Measurements from ENCODE around the gene MTOR.
A peak's percentile ranks its signal among the peaks of the same experiment; 100 is the strongest.

Gene MTOR

DNA sequence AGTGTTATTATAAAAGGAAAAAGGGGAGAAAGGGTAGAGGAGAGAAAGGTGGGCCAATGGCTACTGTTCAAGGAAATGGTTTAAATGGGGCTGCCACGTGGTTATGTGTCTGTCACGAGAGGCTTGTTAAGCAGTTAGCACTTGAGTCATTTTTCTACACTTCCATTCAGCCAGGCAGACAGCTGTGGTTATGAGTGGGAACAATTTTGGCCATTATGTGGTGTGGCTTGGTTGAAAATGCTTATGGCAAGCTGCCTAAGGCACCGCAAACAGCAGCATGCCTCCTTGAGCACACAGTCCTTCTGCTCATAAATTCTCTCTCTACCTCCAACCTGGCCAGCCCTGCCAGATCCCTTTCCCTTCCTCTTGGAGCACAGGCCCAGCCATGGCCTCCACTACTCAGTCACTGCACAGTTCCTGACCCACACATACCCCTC is 199.4 kb downstream of the MTOR start:
- TF ChIP-seq, protein P1, sequence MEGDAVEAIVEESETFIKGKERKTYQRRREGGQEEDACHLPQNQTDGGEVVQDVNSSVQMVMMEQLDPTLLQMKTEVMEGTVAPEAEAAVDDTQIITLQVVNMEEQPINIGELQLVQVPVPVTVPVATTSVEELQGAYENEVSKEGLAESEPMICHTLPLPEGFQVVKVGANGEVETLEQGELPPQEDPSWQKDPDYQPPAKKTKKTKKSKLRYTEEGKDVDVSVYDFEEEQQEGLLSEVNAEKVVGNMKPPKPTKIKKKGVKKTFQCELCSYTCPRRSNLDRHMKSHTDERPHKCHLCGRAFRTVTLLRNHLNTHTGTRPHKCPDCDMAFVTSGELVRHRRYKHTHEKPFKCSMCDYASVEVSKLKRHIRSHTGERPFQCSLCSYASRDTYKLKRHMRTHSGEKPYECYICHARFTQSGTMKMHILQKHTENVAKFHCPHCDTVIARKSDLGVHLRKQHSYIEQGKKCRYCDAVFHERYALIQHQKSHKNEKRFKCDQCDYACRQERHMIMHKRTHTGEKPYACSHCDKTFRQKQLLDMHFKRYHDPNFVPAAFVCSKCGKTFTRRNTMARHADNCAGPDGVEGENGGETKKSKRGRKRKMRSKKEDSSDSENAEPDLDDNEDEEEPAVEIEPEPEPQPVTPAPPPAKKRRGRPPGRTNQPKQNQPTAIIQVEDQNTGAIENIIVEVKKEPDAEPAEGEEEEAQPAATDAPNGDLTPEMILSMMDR (IDR thresholded peaks at IDR 0.05; ENCODE audit: borderline replicate concordance, insufficient read depth, low read depth, low read length): no peak
- H3K4me3 ChIP-seq (ENCODE audit: low read depth, low read length): no peak overlapping the region

DNA sequence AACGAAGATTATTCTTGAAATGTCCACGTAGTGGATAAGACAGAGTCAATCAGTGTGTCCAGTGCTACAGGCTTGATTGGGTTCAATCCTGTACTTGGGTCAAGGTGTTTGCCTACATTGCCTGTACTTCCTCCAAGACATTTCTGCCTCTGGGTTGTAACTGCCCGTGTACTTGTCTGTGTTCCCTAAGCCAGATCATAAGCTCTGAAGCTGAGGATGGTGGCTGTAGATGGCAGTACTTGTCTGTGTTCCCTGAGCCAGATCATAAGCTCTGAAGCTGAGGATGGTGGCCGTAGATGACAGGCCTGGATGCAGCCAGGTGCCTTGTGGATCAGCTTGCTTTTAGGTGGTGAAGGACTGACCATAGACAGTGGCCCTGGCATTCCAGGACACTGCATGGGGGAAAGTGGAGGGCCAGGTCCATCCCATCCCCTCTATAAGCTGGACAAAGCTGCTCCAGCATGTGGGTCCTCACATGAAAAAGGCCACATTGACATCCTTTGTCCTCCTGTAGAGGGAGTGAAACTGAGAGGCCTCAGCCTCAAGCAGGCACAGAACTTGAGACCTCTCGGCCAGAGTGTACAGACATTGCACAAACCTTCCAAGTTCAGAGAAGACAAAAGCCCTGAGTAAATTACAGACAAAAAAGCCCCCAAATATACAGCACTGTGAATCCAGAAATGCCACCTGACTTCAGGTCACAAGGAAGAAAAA is 200.5 kb downstream of the MTOR start:
- TF ChIP-seq, protein P1 (IDR thresholded peaks at IDR 0.05; ENCODE audit: borderline replicate concordance, insufficient read depth, low read depth, low read length): 0 out of 2 replicates have a peak, but pooled peaks have one; percentile 4

DNA sequence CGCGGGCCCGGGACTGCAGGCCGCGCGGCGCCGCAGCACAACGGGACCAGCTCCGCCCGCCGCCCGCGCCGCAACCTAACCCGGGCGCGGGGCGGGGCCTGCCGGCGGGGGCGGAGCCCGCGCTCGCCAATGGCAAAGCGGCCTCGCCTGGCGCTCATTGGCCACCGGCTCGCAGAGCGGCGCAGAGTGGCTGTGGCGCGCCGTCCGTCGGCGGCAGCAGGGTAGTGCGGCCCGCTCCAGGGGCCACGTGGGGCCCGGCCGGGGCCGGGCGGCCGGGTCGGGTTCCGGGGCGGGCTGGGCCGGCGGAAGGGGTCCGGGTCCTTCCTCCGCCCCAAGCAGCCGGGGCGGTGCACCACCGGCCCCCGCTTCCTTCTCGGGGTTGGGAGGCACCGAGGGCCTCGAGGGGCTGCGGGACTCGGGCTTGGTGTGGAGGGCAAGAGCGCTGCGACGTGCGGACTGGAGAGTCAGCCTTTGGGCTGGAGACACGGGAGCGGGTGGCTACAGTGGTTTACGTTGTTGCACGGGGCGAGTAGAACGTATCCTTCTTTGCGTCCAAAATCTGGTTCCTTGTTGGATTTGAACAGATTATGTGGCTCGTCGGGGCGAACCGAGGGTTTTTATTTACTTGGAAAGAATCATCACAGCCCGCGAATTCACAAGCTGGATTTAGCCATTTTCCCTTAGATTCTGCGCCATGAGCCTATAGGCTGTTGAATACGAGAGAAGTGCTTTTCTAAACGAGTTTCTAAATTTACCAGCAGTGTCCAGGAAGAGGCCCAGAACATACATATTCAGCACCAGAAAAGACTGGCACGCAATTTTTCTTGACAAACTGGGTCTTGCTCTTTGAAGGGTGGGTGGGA is 202.2 kb downstream of the MTOR start, which contains the start of gene SRM:
Gene SRM (minus strand): TSS at position 51 of the 863 bp plus-strand sequence. CDS start 75 bp downstream, outside the sequence.
- TF ChIP-seq, protein P1 (IDR thresholded peaks at IDR 0.05; ENCODE audit: borderline replicate concordance, insufficient read depth, low read depth, low read length): peak; percentile 45; the same call in 1 of the 2 replicates
- H3K4me3 ChIP-seq (ENCODE audit: low read depth, low read length): peak within 1 kb of the TSS; percentile 99

More for the DNA sequence above, 200.5 kb downstream of the MTOR start:
- H3K4me3 ChIP-seq (ENCODE audit: low read depth, low read length): no peak overlapping the region

DNA sequence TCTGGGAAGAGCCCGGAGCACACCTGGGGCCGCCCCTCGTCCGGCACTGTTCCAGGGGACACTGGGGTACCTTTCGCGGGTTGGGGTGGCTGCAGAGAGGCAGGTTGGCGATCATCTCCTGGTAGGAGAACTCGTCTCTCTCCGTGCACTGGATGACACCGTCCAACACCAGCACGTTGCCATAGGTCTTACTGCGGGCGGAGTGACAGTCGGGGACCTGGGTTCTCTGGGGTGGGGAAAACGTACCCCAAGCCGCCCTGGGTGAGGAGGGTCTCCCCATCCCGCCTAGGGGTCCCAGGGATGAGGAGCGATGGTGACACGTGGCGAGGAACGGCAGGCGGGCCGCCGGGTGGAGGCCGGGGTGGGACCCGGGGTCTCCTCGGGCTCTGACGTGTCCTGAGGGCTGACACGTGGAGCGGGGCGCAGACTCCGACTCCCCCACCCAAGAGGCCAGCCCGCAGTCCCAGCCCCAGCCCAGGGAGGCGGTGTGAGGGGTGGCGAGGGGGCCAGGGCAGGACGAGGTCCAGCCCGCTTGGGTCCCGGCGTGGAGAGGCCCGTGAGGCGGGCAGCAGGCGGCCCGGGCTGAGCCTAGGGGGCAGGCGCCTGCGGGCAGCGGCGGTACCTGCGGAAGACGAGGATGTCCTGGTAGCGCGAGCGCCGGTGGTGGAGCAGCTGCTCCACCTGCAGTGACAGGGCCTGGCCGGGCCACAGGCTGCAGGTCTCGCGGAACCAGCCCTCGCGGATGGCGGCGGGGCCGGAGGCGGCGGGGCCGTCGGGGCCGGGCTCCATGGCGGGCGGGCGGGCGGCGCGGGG is 203.0 kb downstream of the MTOR start:
- TF ChIP-seq, protein P1 (IDR thresholded peaks at IDR 0.05; ENCODE audit: borderline replicate concordance, insufficient read depth, low read depth, low read length): no peak
- peak overlapping the region; percentile 99 for H3K4me3 ChIP-seq (ENCODE audit: low read depth, low read length)

DNA sequence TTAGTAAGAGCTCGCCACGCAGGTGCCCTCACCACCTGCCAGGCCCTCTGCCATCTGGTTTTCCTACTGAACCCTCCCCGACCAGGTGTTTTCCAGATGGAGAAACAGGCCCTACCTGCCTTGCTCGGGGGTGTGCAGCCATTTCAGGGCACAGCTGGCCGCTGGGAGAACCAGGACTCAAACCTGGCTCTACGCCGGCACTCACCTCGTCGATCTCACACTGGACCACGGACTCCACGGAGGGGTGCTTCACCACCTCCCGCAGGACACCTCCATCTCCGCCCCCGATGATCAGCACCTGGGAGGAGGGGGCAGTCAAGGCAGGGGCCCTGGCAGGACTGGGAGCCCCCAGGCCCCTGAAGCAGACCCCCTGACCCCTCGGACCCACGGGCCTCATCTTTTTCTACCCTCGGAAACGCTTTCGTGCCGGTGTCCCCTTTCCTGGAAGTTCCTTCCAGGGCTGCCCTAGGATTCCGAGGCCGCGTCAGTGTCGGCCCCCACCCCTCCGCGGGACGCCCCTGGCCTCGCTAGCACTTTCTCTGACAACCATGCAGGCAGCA is 203.7 kb downstream of the MTOR start:
- TF ChIP-seq, protein P1 (IDR thresholded peaks at IDR 0.05; ENCODE audit: borderline replicate concordance, insufficient read depth, low read depth, low read length): no peak

DNA sequence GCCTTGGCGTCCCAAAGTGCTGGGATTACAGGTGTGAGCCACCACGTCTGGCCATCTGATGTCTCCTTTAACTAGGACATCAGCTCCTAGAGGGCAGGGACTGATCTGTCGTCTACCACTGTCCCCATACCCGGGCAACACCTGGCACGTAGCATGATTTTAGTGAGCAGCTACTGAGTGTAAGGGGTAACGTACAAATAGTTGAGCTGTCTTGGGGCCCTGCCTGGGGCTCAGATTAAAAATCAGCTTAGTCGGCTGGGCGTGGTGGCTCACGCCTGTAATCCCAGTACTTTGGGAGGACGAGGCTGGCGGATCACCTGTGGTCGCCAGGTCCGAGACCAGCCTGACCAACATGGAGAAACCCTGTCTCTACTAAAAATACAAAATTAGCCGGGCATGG is 204.3 kb downstream of the MTOR start:
- no peak overlapping the region for H3K4me3 ChIP-seq (ENCODE audit: low read depth, low read length)
- TF ChIP-seq, protein P1 (IDR thresholded peaks at IDR 0.05; ENCODE audit: borderline replicate concordance, insufficient read depth, low read depth, low read length): no peak

More for the DNA sequence above, 203.7 kb downstream of the MTOR start:
- peak overlapping the region; percentile 99 for H3K4me3 ChIP-seq (ENCODE audit: low read depth, low read length)
